ENCODE measurements around the gene EIF5. TPM values are rescaled to one million over a fixed set of nuclear protein-coding genes. Genes with fewer than 3 reads are reported as not detected.

Gene EIF5
- total RNA-seq, 2 donors from 2014 or later = 267 to 339 TPM

DNA sequence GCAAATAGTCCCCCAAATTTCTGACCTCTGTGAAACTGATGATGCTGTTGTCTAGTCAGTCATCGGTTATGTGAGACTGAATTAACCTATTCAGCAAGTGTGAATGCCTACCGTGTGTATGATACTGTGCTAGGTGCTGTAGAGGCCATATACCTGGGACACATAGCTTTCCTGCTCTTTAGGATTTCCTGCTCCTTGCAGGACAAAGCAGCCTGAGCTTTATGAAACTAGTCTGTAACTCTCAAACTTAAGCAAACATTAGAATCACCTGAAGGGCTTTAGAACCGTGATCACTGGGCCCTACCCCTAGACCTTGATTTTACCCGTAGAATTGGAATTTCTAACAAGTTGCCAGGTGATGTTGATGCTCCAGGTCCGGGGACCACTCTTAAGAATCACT is 58.1 kb downstream of the EIF5 start:
- Mint-ChIP-seq H3K4me1 (peaks cover 30% of the 10 kb centered on the region), H3K27ac (no peak overlapping the region), H3K4me3 (no peak overlapping the region), H3K27me3 (ENCODE audit: insufficient read depth) (no peaks in the 10 kb centered on the region), H3K36me3 (ENCODE audit: low read depth) (peaks cover 11% of the 10 kb centered on the region), H3K9me3 (no peaks in the 10 kb centered on the region)
- no peaks in the 10 kb centered on the region for H3K27me3 ChIP-seq (ENCODE audit: control insufficient read depth, insufficient read depth, low read length, poor library complexity, severe bottlenecking)
- H3K4me3 ChIP-seq (ENCODE audit: low read length) = no peak overlapping the region
- TF ChIP-seq, protein P1, sequence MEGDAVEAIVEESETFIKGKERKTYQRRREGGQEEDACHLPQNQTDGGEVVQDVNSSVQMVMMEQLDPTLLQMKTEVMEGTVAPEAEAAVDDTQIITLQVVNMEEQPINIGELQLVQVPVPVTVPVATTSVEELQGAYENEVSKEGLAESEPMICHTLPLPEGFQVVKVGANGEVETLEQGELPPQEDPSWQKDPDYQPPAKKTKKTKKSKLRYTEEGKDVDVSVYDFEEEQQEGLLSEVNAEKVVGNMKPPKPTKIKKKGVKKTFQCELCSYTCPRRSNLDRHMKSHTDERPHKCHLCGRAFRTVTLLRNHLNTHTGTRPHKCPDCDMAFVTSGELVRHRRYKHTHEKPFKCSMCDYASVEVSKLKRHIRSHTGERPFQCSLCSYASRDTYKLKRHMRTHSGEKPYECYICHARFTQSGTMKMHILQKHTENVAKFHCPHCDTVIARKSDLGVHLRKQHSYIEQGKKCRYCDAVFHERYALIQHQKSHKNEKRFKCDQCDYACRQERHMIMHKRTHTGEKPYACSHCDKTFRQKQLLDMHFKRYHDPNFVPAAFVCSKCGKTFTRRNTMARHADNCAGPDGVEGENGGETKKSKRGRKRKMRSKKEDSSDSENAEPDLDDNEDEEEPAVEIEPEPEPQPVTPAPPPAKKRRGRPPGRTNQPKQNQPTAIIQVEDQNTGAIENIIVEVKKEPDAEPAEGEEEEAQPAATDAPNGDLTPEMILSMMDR (conservative IDR thresholded peaks at IDR 0.05) = no peak
- no peak overlapping the region for H3K27ac ChIP-seq (ENCODE audit: low read depth, low read length)
- no peak overlapping the region for H3K9ac ChIP-seq (ENCODE audit: extremely low read depth, low read length, poor library complexity, severe bottlenecking)
- no peak for DNase-seq
- WGBS, 2 experiments (ENCODE audit: insufficient coverage in 1 of 2, insufficient read length in 1 of 2) = 88 to 94% methylated on average over 2 to 5 of the region's 5 CpGs
- peaks cover 6% of the 10 kb centered on the region for H3K36me3 ChIP-seq (ENCODE audit: control insufficient read depth, insufficient read depth, low read length)
- H3K9me3 ChIP-seq (ENCODE audit: control insufficient read depth, low read length) = no peaks in the 10 kb centered on the region
- peaks cover 5% of the 10 kb centered on the region for H3K4me1 ChIP-seq (ENCODE audit: control insufficient read depth, insufficient read depth, low read length)

- H3K27me3 Mint-ChIP-seq (ENCODE audit: insufficient read depth) = no peaks in the 10 kb centered on the region
- H3K4me3 ChIP-seq (ENCODE audit: low read length) = no peak overlapping the region
- DNase-seq = no peak
- H3K27me3 ChIP-seq (ENCODE audit: control insufficient read depth, insufficient read depth, low read length, poor library complexity, severe bottlenecking) = no peaks in the 10 kb centered on the region
- H3K4me1 ChIP-seq (ENCODE audit: control insufficient read depth, insufficient read depth, low read length) = peaks cover 4% of the 10 kb centered on the region
- no peak overlapping the region for H3K27ac Mint-ChIP-seq
- peaks cover 29% of the 10 kb centered on the region for H3K4me1 Mint-ChIP-seq
- WGBS, 2 experiments (ENCODE audit: insufficient coverage in 1 of 2, insufficient read length in 1 of 2) = 91% methylated on average over 7 to 8 of the region's 8 CpGs
- H3K9ac ChIP-seq (ENCODE audit: extremely low read depth, low read length, poor library complexity, severe bottlenecking) = no peak overlapping the region
- H3K9me3 Mint-ChIP-seq = no peaks in the 10 kb centered on the region
- H3K36me3 Mint-ChIP-seq (ENCODE audit: low read depth) = peaks cover 11% of the 10 kb centered on the region
- no peaks in the 10 kb centered on the region for H3K9me3 ChIP-seq (ENCODE audit: control insufficient read depth, low read length)
- no peak overlapping the region for H3K4me3 Mint-ChIP-seq
- H3K27ac ChIP-seq (ENCODE audit: low read depth, low read length) = no peak overlapping the region
- peaks cover 6% of the 10 kb centered on the region for H3K36me3 ChIP-seq (ENCODE audit: control insufficient read depth, insufficient read depth, low read length)
- TF ChIP-seq, protein P1 (conservative IDR thresholded peaks at IDR 0.05) = no peak
Observed at GRCh38 chr14:103392572-103392971, 58.5 kb downstream of the EIF5 start.

- no peaks in the 10 kb centered on the region for H3K27me3 ChIP-seq (ENCODE audit: control insufficient read depth, insufficient read depth, low read length, poor library complexity, severe bottlenecking)
- H3K27ac ChIP-seq (ENCODE audit: low read depth, low read length) = no peak overlapping the region
- H3K9me3 Mint-ChIP-seq = no peaks in the 10 kb centered on the region
- TF ChIP-seq, protein P1 (conservative IDR thresholded peaks at IDR 0.05) = no peak
- WGBS, 2 experiments (ENCODE audit: insufficient coverage in 1 of 2, insufficient read length in 1 of 2) = 86 to 87% methylated on average over 6 of the region's 6 CpGs
- H3K4me1 Mint-ChIP-seq = peaks cover 32% of the 10 kb centered on the region
- H3K4me1 ChIP-seq (ENCODE audit: control insufficient read depth, insufficient read depth, low read length) = peaks cover 4% of the 10 kb centered on the region
- no peak overlapping the region for H3K4me3 Mint-ChIP-seq
- no peaks in the 10 kb centered on the region for H3K27me3 Mint-ChIP-seq (ENCODE audit: insufficient read depth)
- DNase-seq = no peak
- no peak overlapping the region for H3K4me3 ChIP-seq (ENCODE audit: low read length)
- peaks cover 6% of the 10 kb centered on the region for H3K36me3 ChIP-seq (ENCODE audit: control insufficient read depth, insufficient read depth, low read length)
- no peak overlapping the region for H3K9ac ChIP-seq (ENCODE audit: extremely low read depth, low read length, poor library complexity, severe bottlenecking)
- H3K9me3 ChIP-seq (ENCODE audit: control insufficient read depth, low read length) = no peaks in the 10 kb centered on the region
- H3K36me3 Mint-ChIP-seq (ENCODE audit: low read depth) = peaks cover 9% of the 10 kb centered on the region
- no peak overlapping the region for H3K27ac Mint-ChIP-seq
Observed at GRCh38 chr14:103393070-103393469, 59.0 kb downstream of the EIF5 start.

Data from endodermal cell (in vitro differentiated cells).